GM18507 (cell line): ENCODE data around the gene DDX43.

Experiments
- DNase-seq: peaks from one replicate; pipeline ENCODE4 v3.0.0; 2011; ENCODE audit warnings: low read depth; ENCODE audit not compliant: insufficient read length; ENCODE audit errors: extremely low spot score
- FAIRE-seq: peaks from 2 replicates; lab custom pipeline; 2011; peaks lifted over from hg19 to GRCh38; lab: Jason Lieb, UNC

Gene DDX43

GRCh38 chr6:73460056-73460455, 65.4 kb downstream of the DDX43 start:
- no peak for FAIRE-seq
- no peak for DNase-seq

- DNase-seq: peak; percentile 78
- peak; percentile 95 for FAIRE-seq
These were observed 67.1 kb downstream of the DDX43 start, which contains the start of gene MTO1 for GRCh38 chr6:73461537-73462350. Gene MTO1 (plus strand): TSS chr6:73461737. CDS start chr6:73461855, 118 bp downstream.
